ENCODE results near the gene DENND2A.

GRCh38 chr7:140571538-140572122 is 69.0 kb downstream of the DENND2A start:
- TF ChIP-seq CTCF (IDR thresholded peaks at IDR 0.05 in 4 of 5, conservative IDR thresholded peaks at IDR 0.05 in 1 of 5) (no peak), POLR2A (IDR thresholded peaks at IDR 0.05) (no peak)
